AG09319 (cell line): ENCODE measurements around the gene RAPGEF2.
"Not testable (repeated sequence)": the region's sequence is repeated elsewhere in the genome, so short reads cannot be mapped to it uniquely, and the experiment has no call there.

Source experiments
- DNase-seq: peaks from one replicate; pipeline ENCODE4 v3.0.0-alpha.2; 2010; ENCODE audit warnings: low read depth; ENCODE audit errors: extremely low read depth
- CTCF ChIP-seq: IDR thresholded peaks from 2 replicates; pipeline ENCODE4 v1.5.1; 2011; ENCODE audit warnings: low read depth, mild to moderate bottlenecking, inconsistent platforms, low read length, moderate library complexity

Gene RAPGEF2

GRCh38 chr4:159240687-159241086 is 137.8 kb downstream of the RAPGEF2 start:
- no peak for DNase-seq
- no peak for TF ChIP-seq CTCF

- no peak for TF ChIP-seq CTCF
- DNase-seq, result no peak
Measured at GRCh38 chr4:159242427-159242826, 139.5 kb downstream of the RAPGEF2 start.

GRCh38 chr4:159248384-159249178 is 145.7 kb downstream of the RAPGEF2 start:
- TF ChIP-seq CTCF, result no peak
- peak; percentile 43 for DNase-seq

- no peak for TF ChIP-seq CTCF
- DNase-seq, result no peak
Measured at GRCh38 chr4:159250751-159251325, 148.0 kb downstream of the RAPGEF2 start.

- DNase-seq, result not testable (repeated sequence)
Measured at GRCh38 chr4:159251580-159251979, 148.7 kb downstream of the RAPGEF2 start.

GRCh38 chr4:159252491-159252890 is 149.6 kb downstream of the RAPGEF2 start:
- no peak for TF ChIP-seq CTCF
- no peak for DNase-seq

GRCh38 chr4:159256037-159256436 is 153.2 kb downstream of the RAPGEF2 start:
- no peak for TF ChIP-seq CTCF
- no peak for DNase-seq
